ENCODE results near the gene DVL2.
A peak's percentile ranks its signal among the peaks of the same experiment; 100 is the strongest.

The DVL2 gene
- long read RNA-seq, transcript DVL2-201 (15 exons, 3,018 nt): major isoform, 100 of 170 reads
- long read RNA-seq, partial matches to known transcripts: 14 of 170 reads
- long read RNA-seq, other reads (novel, unspliced or antisense): 55 of 170 reads

- Histone ChIP-seq H3K27me3 (ENCODE audit: insufficient read depth, poor library complexity, severe bottlenecking) (no peaks in the 10 kb centered on the region), H3K4me3 (replicated peaks; ENCODE audit: insufficient read depth, low read length) (peak within 1 kb of the TSS; percentile 68), H3K27ac (replicated peaks) (peak within 1 kb of the TSS; percentile 82)
- TF ChIP-seq SPI1 (IDR thresholded peaks at IDR 0.05; ENCODE audit: borderline replicate concordance, low read depth): no peak
- peak; percentile 80; the same call in 1 of the 2 replicates for TF ChIP-seq POLR2AphosphoS5 (IDR thresholded peaks at IDR 0.05; ENCODE audit: low read depth)
- peak; percentile 82 to 87 for DNase-seq (ENCODE audit: low read depth in 1 of 2, low spot score in 1 of 2)
Measured at GRCh38 chr17:7234083-7234951, at the start of gene DVL2. Gene DVL2 (minus strand): TSS chr17:7234517. CDS start chr17:7234262, 255 bp downstream.

DNA sequence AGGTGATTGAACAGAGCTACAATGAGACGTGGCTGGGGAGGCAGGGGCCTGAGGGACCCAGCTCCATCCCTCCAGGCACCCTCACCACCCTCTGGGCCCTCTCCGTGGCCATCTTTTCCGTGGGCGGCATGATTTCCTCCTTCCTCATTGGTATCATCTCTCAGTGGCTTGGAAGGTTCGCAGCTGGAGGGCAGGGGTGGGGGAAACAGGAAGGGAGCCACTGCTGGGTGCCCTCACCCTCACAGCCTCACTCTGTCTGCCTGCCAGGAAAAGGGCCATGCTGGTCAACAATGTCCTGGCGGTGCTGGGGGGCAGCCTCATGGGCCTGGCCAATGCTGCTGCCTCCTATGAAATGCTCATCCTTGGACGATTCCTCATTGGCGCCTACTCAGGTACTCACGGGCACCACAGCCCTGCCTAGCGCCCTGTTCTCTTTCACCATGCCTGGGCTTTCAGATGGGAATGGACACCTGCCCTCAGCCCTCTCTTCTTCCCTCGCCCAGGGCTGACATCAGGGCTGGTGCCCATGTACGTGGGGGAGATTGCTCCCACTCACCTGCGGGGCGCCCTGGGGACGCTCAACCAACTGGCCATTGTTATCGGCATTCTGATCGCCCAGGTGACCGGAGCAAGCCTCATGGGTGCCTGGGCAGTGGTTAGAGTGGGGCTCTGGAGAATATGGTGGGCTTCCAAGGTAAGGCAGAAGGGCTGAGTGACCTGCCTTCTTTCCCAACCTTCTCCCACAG lies 49.3 kb upstream of the DVL2 start:
- DNase-seq (ENCODE audit: low read depth in 1 of 2, low spot score in 1 of 2): no peak
- no peak overlapping the region for H3K27ac ChIP-seq (replicated peaks)

DNA sequence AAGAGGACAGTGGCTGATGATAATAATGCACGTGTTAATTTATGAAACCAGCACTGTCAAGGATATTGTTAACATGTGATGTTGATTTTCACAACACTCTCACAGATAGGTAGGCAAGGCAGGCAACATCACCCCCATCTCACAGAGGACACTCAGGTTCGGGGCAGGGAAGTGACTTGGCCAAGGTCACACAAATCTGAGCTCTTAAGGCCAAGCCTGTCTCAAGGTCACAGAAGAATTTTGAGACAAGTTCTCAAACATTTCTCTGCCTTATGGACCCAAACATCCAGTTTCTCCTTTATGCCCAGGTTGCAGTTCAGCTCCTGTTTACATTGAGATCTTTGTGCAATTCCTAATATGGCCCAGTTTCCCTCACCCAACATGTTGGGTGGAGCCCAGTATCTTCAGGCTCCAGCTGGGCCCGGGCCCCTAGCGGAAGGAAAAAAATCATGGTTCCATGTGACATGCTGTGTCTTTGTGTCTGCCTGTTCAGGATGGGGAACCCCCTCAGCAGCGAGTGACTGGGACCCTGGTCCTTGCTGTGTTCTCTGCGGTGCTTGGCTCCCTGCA lies 48.5 kb upstream of the DVL2 start:
- Histone ChIP-seq H3K27me3 (ENCODE audit: insufficient read depth, poor library complexity, severe bottlenecking) (no peaks in the 10 kb centered on the region), H3K4me3 (replicated peaks; ENCODE audit: insufficient read depth, low read length) (no peak overlapping the region), H3K27ac (replicated peaks) (no peak overlapping the region)
- no peak for DNase-seq (ENCODE audit: low read depth in 1 of 2, low spot score in 1 of 2)
- TF ChIP-seq POLR2AphosphoS5 (IDR thresholded peaks at IDR 0.05; ENCODE audit: low read depth) (no peak), CTCF (IDR thresholded peaks at IDR 0.05; ENCODE audit: insufficient read depth, low read length) (no peak), REST (IDR thresholded peaks at IDR 0.05; ENCODE audit: insufficient replicate concordance, low read depth) (no peak), GABPA (IDR thresholded peaks at IDR 0.05; ENCODE audit: low read depth) (no peak), SPI1 (IDR thresholded peaks at IDR 0.05; ENCODE audit: borderline replicate concordance, low read depth) (no peak)

More for the DNA sequence above, 49.3 kb upstream of the DVL2 start:
- TF ChIP-seq POLR2AphosphoS5 (IDR thresholded peaks at IDR 0.05; ENCODE audit: low read depth): no peak
- no peak for TF ChIP-seq GABPA (IDR thresholded peaks at IDR 0.05; ENCODE audit: low read depth)
- no peak for TF ChIP-seq SPI1 (IDR thresholded peaks at IDR 0.05; ENCODE audit: borderline replicate concordance, low read depth)
- no peak for TF ChIP-seq CTCF (IDR thresholded peaks at IDR 0.05; ENCODE audit: insufficient read depth, low read length)
- no peak for TF ChIP-seq REST (IDR thresholded peaks at IDR 0.05; ENCODE audit: insufficient replicate concordance, low read depth)
- no peak overlapping the region for H3K4me3 ChIP-seq (replicated peaks; ENCODE audit: insufficient read depth, low read length)
- H3K27me3 ChIP-seq (ENCODE audit: insufficient read depth, poor library complexity, severe bottlenecking): no peaks in the 10 kb centered on the region

Measured in HL-60 (cell line).